22Rv1 (cell line): ENCODE measurements around the gene LTBP1.

ENCODE experiments used
- CTCF ChIP-seq: fragments of 450-650 bp; IDR thresholded peaks from 2 replicates; pipeline ENCODE4 v1.5.1; 2017; ENCODE audit warnings: mild to moderate bottlenecking
- ZFX ChIP-seq: fragments of 450-650 bp; IDR thresholded peaks from 2 replicates; pipeline ENCODE4 v1.6.1; 2017; ENCODE audit warnings: antibody characterized with exemption, borderline replicate concordance

- no peak for TF ChIP-seq CTCF
- no peak for TF ChIP-seq ZFX
Measured at GRCh38 chr2:33409417-33409955, 462.7 kb downstream of the LTBP1 start.
